GM23248 (cell line): ENCODE measurements around the gene COL17A1. TPM values are rescaled to one million over a fixed set of nuclear protein-coding genes. Genes with fewer than 3 reads are reported as not detected.

Experiments used
- DNase-seq: peaks from one replicate; pipeline ENCODE4 v3.0.0-alpha.2; 2015
- H2AFZ ChIP-seq: fragments of 200-600 bp; sonication (generic); 2 replicates; pipeline ENCODE4 v1.6.1; 2016; ENCODE audit warnings: antibody characterized with exemption
- H3F3A ChIP-seq: fragments of 200-600 bp; sonication (generic); 2 replicates; pipeline ENCODE4 v1.6.1; 2016; ENCODE audit warnings: mild to moderate bottlenecking, antibody characterized with exemption, mixed run types; ENCODE audit not compliant: insufficient read depth
- H3K27ac ChIP-seq: fragments of 200-600 bp; sonication (generic); 2 replicates; pipeline ENCODE4 v1.5.1; 2016; ENCODE audit warnings: mild to moderate bottlenecking
- H3K27me3 ChIP-seq: fragments of 200-600 bp; sonication (generic); replicated peaks from 2 replicates; pipeline ENCODE4 v1.6.1; 2016; ENCODE audit warnings: mild to moderate bottlenecking; ENCODE audit not compliant: insufficient read depth
- H3K36me3 ChIP-seq: fragments of 200-600 bp; sonication (generic); 2 replicates; pipeline ENCODE4 v1.6.1; 2016; ENCODE audit warnings: low read depth, mild to moderate bottlenecking
- H3K4me1 ChIP-seq: fragments of 200-600 bp; sonication (generic); 2 replicates; pipeline ENCODE4 v1.6.1; 2016; ENCODE audit warnings: mild to moderate bottlenecking; ENCODE audit not compliant: insufficient read depth
- H3K4me2 ChIP-seq: fragments of 200-600 bp; sonication (generic); one replicate; pipeline ENCODE4 v1.6.1; 2016; ENCODE audit warnings: mild to moderate bottlenecking; ENCODE audit not compliant: unreplicated experiment
- H3K4me3 ChIP-seq: fragments of 200-600 bp; sonication (generic); 2 replicates; pipeline ENCODE4 v1.5.1; 2016; ENCODE audit warnings: mild to moderate bottlenecking
- H3K79me2 ChIP-seq: fragments of 200-600 bp; sonication (generic); 2 replicates; pipeline ENCODE4 v1.6.1; 2016; ENCODE audit warnings: mild to moderate bottlenecking; ENCODE audit not compliant: insufficient read depth
- H3K9ac ChIP-seq: fragments of 200-600 bp; sonication (generic); 2 replicates; pipeline ENCODE4 v1.6.1; 2016; ENCODE audit warnings: mild to moderate bottlenecking
- H3K9me2 ChIP-seq: fragments of 200-600 bp; sonication (generic); 2 replicates; pipeline ENCODE4 v1.6.1; 2016; ENCODE audit warnings: mixed run types, mild to moderate bottlenecking, moderate library complexity; ENCODE audit not compliant: insufficient read depth
- H3K9me3 ChIP-seq: fragments of 200-600 bp; sonication (generic); one replicate; pipeline ENCODE4 v1.6.1; 2017; ENCODE audit warnings: low read depth
- H4K20me1 ChIP-seq: fragments of 200-600 bp; sonication (generic); 2 replicates; pipeline ENCODE4 v1.6.0; 2016; ENCODE audit not compliant: insufficient read depth
- EZH2 ChIP-seq: fragments of 200-600 bp; sonication (generic); IDR thresholded peaks from 2 replicates; pipeline ENCODE4 v1.6.1; 2018; ENCODE audit warnings: antibody characterized with exemption, mild to moderate bottlenecking; ENCODE audit not compliant: insufficient read depth, poor library complexity, severe bottlenecking
- EZH2phosphoT487 ChIP-seq: fragments of 200-600 bp; sonication (generic); IDR thresholded peaks from 2 replicates; pipeline ENCODE4 v1.6.1; 2018; ENCODE audit warnings: antibody characterized with exemption, moderate library complexity, mild to moderate bottlenecking, low read depth; ENCODE audit not compliant: insufficient read depth
- WGBS, 2 experiments: methylation state at CpG; one replicate each; pipeline ENCODE4 v1.1.6; 2015 to 2017; ENCODE audit warnings: low lambda C conversion rate in 2 of 2, low coverage in 1 of 2; ENCODE audit errors: missing lambda C conversion rate in 2 of 2; 5-methylcytosine and 5-hydroxymethylcytosine counted together
- in situ Hi-C: fragments of 300-500 bp; cut with MboI; formaldehyde crosslinking; loops from 2 replicates; pipeline ENCODE4 v1.15.0; 2020
- polyA plus RNA-seq: library from polyadenylated mRNA; unstranded; fragments of >200 nt; fragmentation: Nextera tagmentation; extraction: Ambion mirVana; gene quantifications from 2 replicates; pipeline ENCODE4 v1.2.1, GENCODE V29; 2016
- total RNA-seq: library from RNA; depleted of rRNA; stranded (reverse); fragments of >200 nt; shearing (Covaris generic); gene quantifications from 2 replicates; pipeline ENCODE4 v1.2.3, GENCODE V29; 2014

COL17A1 gene
- total and polyA plus RNA-seq, 2 experiments from 2014 or later, result 0.51 TPM; not detected in 1

GRCh38 chr10:104021246-104021645 is 64.4 kb downstream of the COL17A1 start:
- H2AFZ ChIP-seq, result no peak overlapping the region
- peaks cover 11% of the 10 kb centered on the region for H3K4me1 ChIP-seq
- no peak overlapping the region for H3K9ac ChIP-seq
- H3K27me3 ChIP-seq, result no peaks in the 10 kb centered on the region
- no peaks in the 10 kb centered on the region for H3K9me2 ChIP-seq
- no peak overlapping the region for H3K4me2 ChIP-seq
- H3K36me3 ChIP-seq, result peaks cover 54% of the 10 kb centered on the region
- no peak for DNase-seq
- TF ChIP-seq EZH2, result no peak
- TF ChIP-seq EZH2phosphoT487, result no peak
- no peak overlapping the region for H3K27ac ChIP-seq
- H3F3A ChIP-seq, result no peaks in the 10 kb centered on the region
- WGBS, 2 experiments, result 69 to 75% methylated on average over 1 of the region's 1 CpG
- in situ Hi-C loops, result no loop called here
- no peaks in the 10 kb centered on the region for H3K79me2 ChIP-seq
- H3K9me3 ChIP-seq, result no peaks in the 10 kb centered on the region
- H3K4me3 ChIP-seq, result no peak overlapping the region
- no peaks in the 10 kb centered on the region for H4K20me1 ChIP-seq

DNA sequence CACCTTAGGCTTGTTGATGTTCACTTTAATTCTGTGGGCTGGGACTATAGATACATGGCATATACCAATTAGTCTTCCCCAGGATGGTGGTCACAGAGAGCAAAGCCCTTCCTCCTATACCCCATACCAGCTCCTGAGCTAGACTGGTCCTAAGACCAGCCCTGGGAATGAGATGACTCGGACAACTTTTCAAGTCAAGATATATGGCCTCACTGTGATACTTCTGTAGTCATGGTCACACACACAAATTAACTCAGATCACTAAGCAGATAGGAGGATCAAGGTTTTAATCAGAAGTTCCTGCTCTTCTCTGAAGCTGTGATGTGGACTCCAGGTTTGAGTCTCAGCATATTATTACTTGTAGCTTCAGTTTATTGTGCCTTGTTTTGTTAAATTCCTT is 65.7 kb downstream of the COL17A1 start:
- Histone ChIP-seq H3K9me3 (no peaks in the 10 kb centered on the region), H3K36me3 (peaks cover 45% of the 10 kb centered on the region), H3K4me1 (peaks cover 11% of the 10 kb centered on the region), H3K27me3 (no peaks in the 10 kb centered on the region), H3K4me2 (no peak overlapping the region), H3F3A (no peaks in the 10 kb centered on the region), H3K4me3 (no peak overlapping the region), H3K9me2 (no peaks in the 10 kb centered on the region), H3K9ac (no peak overlapping the region), H3K79me2 (no peaks in the 10 kb centered on the region), H4K20me1 (no peaks in the 10 kb centered on the region), H3K27ac (no peak overlapping the region), H2AFZ (no peak overlapping the region)
- no peak for TF ChIP-seq EZH2
- TF ChIP-seq EZH2phosphoT487, result no peak
- WGBS, 2 experiments, result 100% methylated on average over 1 of the region's 1 CpG
- no peak for DNase-seq
- in situ Hi-C loops, result no loop called here

DNA sequence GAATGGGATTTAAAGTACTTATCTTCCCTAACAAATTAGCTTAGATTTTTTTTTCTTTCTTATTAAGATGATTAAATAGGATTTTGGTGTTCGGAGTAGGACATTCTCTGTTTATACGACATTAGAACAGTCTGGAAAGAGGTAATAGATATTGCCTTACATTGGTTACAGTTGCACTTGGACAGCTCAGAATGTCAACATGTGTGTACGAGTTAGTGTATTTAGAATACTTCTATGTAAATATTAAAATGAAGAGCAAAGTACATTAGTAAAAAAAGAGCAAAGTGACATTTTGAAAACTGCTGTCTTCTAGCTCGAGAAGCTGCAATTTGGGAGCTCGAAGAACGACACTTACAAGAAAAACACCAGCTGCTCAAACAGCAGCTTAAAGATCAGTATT is 67.2 kb downstream of the COL17A1 start:
- no peaks in the 10 kb centered on the region for H3F3A ChIP-seq
- H3K27ac ChIP-seq, result no peak overlapping the region
- no peaks in the 10 kb centered on the region for H3K9me3 ChIP-seq
- no peak for DNase-seq
- no peaks in the 10 kb centered on the region for H3K27me3 ChIP-seq
- no peaks in the 10 kb centered on the region for H3K9me2 ChIP-seq
- peaks cover 11% of the 10 kb centered on the region for H3K4me1 ChIP-seq
- TF ChIP-seq EZH2 (no peak), EZH2phosphoT487 (no peak)
- H4K20me1 ChIP-seq, result no peaks in the 10 kb centered on the region
- H2AFZ ChIP-seq, result no peak overlapping the region
- in situ Hi-C loops, result no loop called here
- no peak overlapping the region for H3K9ac ChIP-seq
- no peaks in the 10 kb centered on the region for H3K79me2 ChIP-seq
- no peak overlapping the region for H3K4me2 ChIP-seq
- H3K36me3 ChIP-seq, result peaks cover 40% of the 10 kb centered on the region
- WGBS, 2 experiments, result 97% methylated on average over 6 of the region's 6 CpGs
- H3K4me3 ChIP-seq, result no peak overlapping the region

DNA sequence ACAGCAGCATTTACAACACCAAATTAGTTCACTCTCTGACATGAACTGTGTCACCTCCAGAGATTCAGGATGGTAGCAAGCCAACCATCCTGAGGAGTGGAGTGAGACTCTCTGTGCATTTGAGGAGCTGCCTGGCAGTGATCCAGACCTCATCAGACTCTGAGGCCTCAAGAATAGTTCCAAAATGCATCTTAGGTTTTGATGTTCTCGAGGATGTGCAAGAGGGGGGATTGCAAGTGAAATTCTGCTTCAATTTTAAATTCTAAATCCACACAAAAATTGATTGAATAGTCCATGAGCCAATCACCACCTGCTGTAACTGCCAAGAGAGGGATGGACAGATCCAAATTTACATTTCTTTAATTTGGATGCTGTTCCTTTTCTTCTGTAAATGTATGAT is 69.0 kb downstream of the COL17A1 start:
- H3K4me3 ChIP-seq, result no peak overlapping the region
- 0 out of 2 replicates have a peak, but pooled peaks cover 4% of the 10 kb centered on the region for H3K79me2 ChIP-seq
- TF ChIP-seq EZH2 (no peak), EZH2phosphoT487 (no peak)
- in situ Hi-C loops, result no loop called here
- H3K27me3 ChIP-seq, result no peaks in the 10 kb centered on the region
- H3K9ac ChIP-seq, result no peak overlapping the region
- DNase-seq, result no peak
- no peak overlapping the region for H2AFZ ChIP-seq
- WGBS, 2 experiments, result 94 to 97% methylated on average over 1 of the region's 1 CpG
- no peak overlapping the region for H3K27ac ChIP-seq
- peaks cover 11% of the 10 kb centered on the region for H3K4me1 ChIP-seq
- peaks cover 41% of the 10 kb centered on the region for H3K36me3 ChIP-seq
- no peak overlapping the region for H3K4me2 ChIP-seq
- H3K9me3 ChIP-seq, result no peaks in the 10 kb centered on the region
- H3F3A ChIP-seq, result 0 out of 2 replicates have a peak, but pooled peaks cover 8% of the 10 kb centered on the region
- H3K9me2 ChIP-seq, result no peaks in the 10 kb centered on the region
- H4K20me1 ChIP-seq, result no peaks in the 10 kb centered on the region

DNA sequence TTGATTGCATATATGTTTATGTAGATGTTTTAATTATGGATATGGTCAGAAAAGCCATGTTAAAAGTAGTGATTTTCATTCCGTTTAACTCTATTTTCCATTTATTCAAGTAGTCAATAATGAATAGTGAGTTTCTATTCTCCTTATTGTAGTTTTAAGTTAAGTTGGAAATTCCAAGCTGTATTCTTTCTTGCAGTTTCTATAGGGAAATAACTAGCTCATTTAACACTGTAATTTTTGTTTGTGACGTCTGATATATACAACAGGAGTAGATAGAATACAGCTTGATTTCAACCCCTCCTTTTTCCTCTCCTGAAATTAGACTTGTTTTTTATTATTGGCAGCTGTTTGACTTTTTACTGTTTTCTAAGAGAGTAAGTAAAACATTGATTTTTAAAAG is 71.5 kb downstream of the COL17A1 start:
- no peaks in the 10 kb centered on the region for H3K27me3 ChIP-seq
- H3K9me3 ChIP-seq, result no peaks in the 10 kb centered on the region
- H3K36me3 ChIP-seq, result peaks cover 17% of the 10 kb centered on the region
- peaks cover 7% of the 10 kb centered on the region; the same call in 1 of the 2 replicates for H3K4me1 ChIP-seq
- H3F3A ChIP-seq, result 0 out of 2 replicates have a peak, but pooled peaks cover 8% of the 10 kb centered on the region
- no peak overlapping the region for H2AFZ ChIP-seq
- in situ Hi-C loops, result no loop called here
- no peak overlapping the region for H3K4me2 ChIP-seq
- no peak overlapping the region for H3K4me3 ChIP-seq
- TF ChIP-seq EZH2 (no peak), EZH2phosphoT487 (no peak)
- H4K20me1 ChIP-seq, result no peaks in the 10 kb centered on the region
- 89 to 91% methylated on average over 2 of the region's 2 CpGs for WGBS, 2 experiments
- H3K9ac ChIP-seq, result no peak overlapping the region
- no peaks in the 10 kb centered on the region for H3K9me2 ChIP-seq
- H3K27ac ChIP-seq, result no peak overlapping the region
- DNase-seq, result no peak
- H3K79me2 ChIP-seq, result 0 out of 2 replicates have a peak, but pooled peaks cover 4% of the 10 kb centered on the region
